ENCODE data around the gene PRKCH.
"Not testable (repeated sequence)": the region's sequence is repeated elsewhere in the genome, so short reads cannot be mapped to it uniquely, and the experiment has no call there.

The PRKCH gene

GRCh38 chr14:61396694-61397093, 75.3 kb downstream of the PRKCH start:
- DNase-seq, result no peak

GRCh38 chr14:61397615-61398014, 76.2 kb downstream of the PRKCH start:
- DNase-seq, result no peak

GRCh38 chr14:61398221-61398620, 76.8 kb downstream of the PRKCH start:
- DNase-seq, result no peak

- DNase-seq, result no peak
Observed at GRCh38 chr14:61399365-61399764, 78.0 kb downstream of the PRKCH start.

GRCh38 chr14:61401461-61401860, 80.1 kb downstream of the PRKCH start:
- no peak for DNase-seq

GRCh38 chr14:61403411-61403810, 82.0 kb downstream of the PRKCH start:
- DNase-seq, result no peak

GRCh38 chr14:61404637-61405036, 83.3 kb downstream of the PRKCH start:
- DNase-seq, result no peak

- DNase-seq, result no peak
Observed at GRCh38 chr14:61406198-61406597, 84.8 kb downstream of the PRKCH start.

GRCh38 chr14:61406675-61407074, 85.3 kb downstream of the PRKCH start:
- no peak for DNase-seq

- no peak for DNase-seq
Observed at GRCh38 chr14:61408498-61408897, 87.1 kb downstream of the PRKCH start.

- DNase-seq, result no peak
Observed at GRCh38 chr14:61409782-61410181, 88.4 kb downstream of the PRKCH start.

GRCh38 chr14:61415934-61416333, 94.6 kb downstream of the PRKCH start:
- DNase-seq, result not testable (repeated sequence)

- DNase-seq, result no peak
Observed at GRCh38 chr14:61416591-61416990, 95.2 kb downstream of the PRKCH start.

GRCh38 chr14:61417141-61417540, 95.8 kb downstream of the PRKCH start:
- DNase-seq, result no peak

- DNase-seq, result no peak
Observed at GRCh38 chr14:61417883-61418455, 96.6 kb downstream of the PRKCH start.

GRCh38 chr14:61418746-61419145, 97.4 kb downstream of the PRKCH start:
- DNase-seq, result no peak

- no peak for DNase-seq
Observed at GRCh38 chr14:61419201-61419600, 97.8 kb downstream of the PRKCH start.

- DNase-seq, result no peak
Observed at GRCh38 chr14:61420326-61420725, 98.9 kb downstream of the PRKCH start.

GRCh38 chr14:61421212-61421923, 100.0 kb downstream of the PRKCH start:
- no peak for DNase-seq

- DNase-seq, result no peak
Observed at GRCh38 chr14:61426048-61426447, 104.7 kb downstream of the PRKCH start.

GRCh38 chr14:61428261-61428660, 106.9 kb downstream of the PRKCH start:
- DNase-seq, result no peak

GRCh38 chr14:61429316-61429715, 107.9 kb downstream of the PRKCH start:
- no peak for DNase-seq

- DNase-seq, result no peak
Observed at GRCh38 chr14:61430066-61430757, 108.8 kb downstream of the PRKCH start.

GRCh38 chr14:61433169-61433568, 111.8 kb downstream of the PRKCH start:
- DNase-seq, result no peak

Data from activated CD4-positive, CD25-positive, alpha-beta regulatory T cell (primary cell).